SU-DHL-6 (cell line): ENCODE data around the gene DPYSL5.

ENCODE experiments used
- H2AFZ ChIP-seq: fragments of 200-600 bp; sonication (generic); 2 replicates; pipeline ENCODE4 v1.6.1; 2014; ENCODE audit warnings: low read depth, mild to moderate bottlenecking, moderate library complexity, mixed read lengths, antibody characterized with exemption, low read length; ENCODE audit not compliant: severe bottlenecking
- H3F3A ChIP-seq: fragments of 200-600 bp; shearing (Covaris generic); 2 replicates; pipeline ENCODE4 v1.6.0; 2016; ENCODE audit warnings: antibody characterized with exemption, mild to moderate bottlenecking; ENCODE audit not compliant: insufficient read depth
- H3K27ac ChIP-seq: fragments of 200-600 bp; sonication (generic); 2 replicates; pipeline ENCODE4 v1.5.1; 2016; ENCODE audit warnings: low read depth, mild to moderate bottlenecking, low read length, moderate library complexity, mixed read lengths
- H3K27me3 ChIP-seq: fragments of 200-600 bp; sonication (generic), shearing (Covaris generic); 2 replicates; pipeline ENCODE4 v1.6.0; 2014; ENCODE audit warnings: mild to moderate bottlenecking, low read length
- H3K36me3 ChIP-seq: fragments of 200-600 bp; sonication (generic); 2 replicates; pipeline ENCODE4 v1.6.1; 2014; ENCODE audit warnings: mild to moderate bottlenecking, low read length, mixed read lengths
- H3K4me2 ChIP-seq: fragments of 300-600, 200-600 bp; shearing (Covaris generic), sonication (generic); 2 replicates; pipeline ENCODE4 v1.6.0; 2014; ENCODE audit warnings: low read length, low read depth, mild to moderate bottlenecking; ENCODE audit not compliant: poor library complexity, severe bottlenecking
- H3K4me3 ChIP-seq: fragments of 200-600 bp; sonication (generic); 2 replicates; pipeline ENCODE4 v1.5.1; 2014; ENCODE audit warnings: antibody characterized with exemption, low read length, mild to moderate bottlenecking, mixed read lengths; ENCODE audit not compliant: insufficient read depth, poor library complexity, severe bottlenecking
- H3K79me2 ChIP-seq: fragments of 200-600 bp; sonication (generic); 2 replicates; pipeline ENCODE4 v1.6.1; 2014; ENCODE audit warnings: mild to moderate bottlenecking, low read length, moderate library complexity; ENCODE audit not compliant: insufficient read depth
- H3K9ac ChIP-seq: fragments of 200-600 bp; sonication (generic); 2 replicates; pipeline ENCODE4 v1.7.0; 2014; ENCODE audit warnings: mild to moderate bottlenecking, low read length
- H3K9me2 ChIP-seq: fragments of 200-600 bp; sonication (generic); replicated peaks from 2 replicates; pipeline ENCODE4 v1.6.1; 2014; ENCODE audit warnings: low read length; ENCODE audit not compliant: insufficient read depth
- H3K9me3 ChIP-seq: fragments of 200-600 bp; sonication (generic); 2 replicates; pipeline ENCODE4 v1.6.1; 2014; ENCODE audit warnings: low read length, mixed read lengths; ENCODE audit not compliant: insufficient read depth
- H4K20me1 ChIP-seq: fragments of 200-600 bp; sonication (generic); 2 replicates; pipeline ENCODE4 v1.6.1; 2014; ENCODE audit warnings: low read depth, mild to moderate bottlenecking, antibody characterized with exemption, low read length, moderate library complexity, mixed read lengths
- CTCF ChIP-seq: fragments of 200-600 bp; sonication (generic); IDR thresholded peaks from one replicate; pipeline ENCODE4 v1.5.1; 2017; ENCODE audit warnings: antibody characterized with exemption, mild to moderate bottlenecking, low read length, moderate library complexity; ENCODE audit not compliant: insufficient read depth, poor library complexity, severe bottlenecking
- EZH2phosphoT487 ChIP-seq: fragments of 200-600 bp; sonication (generic), shearing (Covaris generic); conservative IDR thresholded peaks from 2 replicates; pipeline ENCODE4 v1.6.1; 2018; ENCODE audit warnings: mild to moderate bottlenecking, antibody characterized with exemption, low read length, moderate library complexity, mixed read lengths

Gene DPYSL5

GRCh38 chr2:26913606-26913998 is 65.7 kb downstream of the DPYSL5 start:
- no peaks in the 10 kb centered on the region for H3K9me3 ChIP-seq
- no peaks in the 10 kb centered on the region for H3K27me3 ChIP-seq
- H4K20me1 ChIP-seq: no peaks in the 10 kb centered on the region
- H3K9ac ChIP-seq: no peak overlapping the region
- no peaks in the 10 kb centered on the region for H3K9me2 ChIP-seq
- TF ChIP-seq EZH2phosphoT487: no peak
- no peak for TF ChIP-seq CTCF
- H3K36me3 ChIP-seq: no peaks in the 10 kb centered on the region
- H3K4me2 ChIP-seq: no peak overlapping the region
- H3K27ac ChIP-seq: no peak overlapping the region
- H3F3A ChIP-seq: no peaks in the 10 kb centered on the region
- no peak overlapping the region for H3K4me3 ChIP-seq
- no peaks in the 10 kb centered on the region for H3K79me2 ChIP-seq
- H2AFZ ChIP-seq: no peak overlapping the region

- no peak for TF ChIP-seq CTCF
- TF ChIP-seq EZH2phosphoT487: no peak
- no peak overlapping the region for H3K4me2 ChIP-seq
- H3K27ac ChIP-seq: no peak overlapping the region
- no peaks in the 10 kb centered on the region for H3K27me3 ChIP-seq
- no peaks in the 10 kb centered on the region for H3K9me3 ChIP-seq
- no peaks in the 10 kb centered on the region for H3K9me2 ChIP-seq
- no peaks in the 10 kb centered on the region for H4K20me1 ChIP-seq
- H3F3A ChIP-seq: no peaks in the 10 kb centered on the region
- no peak overlapping the region for H2AFZ ChIP-seq
- H3K36me3 ChIP-seq: no peaks in the 10 kb centered on the region
- no peak overlapping the region for H3K9ac ChIP-seq
- no peaks in the 10 kb centered on the region for H3K79me2 ChIP-seq
- H3K4me3 ChIP-seq: no peak overlapping the region
These were observed 66.2 kb downstream of the DPYSL5 start for GRCh38 chr2:26913999-26914658.

GRCh38 chr2:26914659-26915310 is 66.9 kb downstream of the DPYSL5 start:
- no peaks in the 10 kb centered on the region for H3K36me3 ChIP-seq
- H3K79me2 ChIP-seq: no peaks in the 10 kb centered on the region
- no peak for TF ChIP-seq EZH2phosphoT487
- no peak for TF ChIP-seq CTCF
- no peak overlapping the region for H3K4me3 ChIP-seq
- H3K27ac ChIP-seq: no peak overlapping the region
- no peaks in the 10 kb centered on the region for H3K9me3 ChIP-seq
- no peaks in the 10 kb centered on the region for H3F3A ChIP-seq
- no peak overlapping the region for H2AFZ ChIP-seq
- no peak overlapping the region for H3K9ac ChIP-seq
- H3K4me2 ChIP-seq: no peak overlapping the region
- no peaks in the 10 kb centered on the region for H3K27me3 ChIP-seq
- H4K20me1 ChIP-seq: no peaks in the 10 kb centered on the region
- H3K9me2 ChIP-seq: no peaks in the 10 kb centered on the region
